Liver (tissue), 9 donors: Measurements from ENCODE around the gene ABLIM1. TPM values are rescaled to one million over a fixed set of nuclear protein-coding genes. Genes with fewer than 3 reads are reported as not detected.

Experiments
- DNase-seq: peaks from one replicate; pipeline ENCODE4 v3.0.0-alpha.2; 2017; ENCODE audit warnings: low spot score
- H3K27ac ChIP-seq, 2 donors: one replicate each; pipeline ENCODE4 v1.7.0; 2013; ENCODE audit warnings: inconsistent platforms in 2 of 2, low read length in 2 of 2, control low read depth in 1 of 2, low read depth in 1 of 2, mild to moderate bottlenecking in 1 of 2
- H3K27me3 ChIP-seq, 4 donors: one replicate each; pipeline versions ENCODE4 v1.6.1 to v1.7.0; 2013; ENCODE audit warnings: low read length in 3 of 4, inconsistent platforms in 1 of 4, mild to moderate bottlenecking in 1 of 4, moderate library complexity in 1 of 4; ENCODE audit not compliant: control insufficient read depth in 4 of 4, insufficient read depth in 4 of 4
- H3K36me3 ChIP-seq, 4 donors: one replicate each; pipeline versions ENCODE4 v1.6.1 to v1.7.0; 2013; ENCODE audit warnings: low read length in 3 of 4, mild to moderate bottlenecking in 3 of 4, low read depth in 1 of 4, moderate library complexity in 1 of 4; ENCODE audit not compliant: control insufficient read depth in 4 of 4, insufficient read depth in 3 of 4
- H3K4me1 ChIP-seq, 4 donors: one replicate each; pipeline versions ENCODE4 v1.6.1 to v1.7.0; 2013; ENCODE audit warnings: low read length in 3 of 4, mild to moderate bottlenecking in 3 of 4, moderate library complexity in 1 of 4; ENCODE audit not compliant: control insufficient read depth in 4 of 4, insufficient read depth in 4 of 4
- H3K4me3 ChIP-seq, 3 donors: one replicate each; pipeline versions ENCODE4 v1.6.1 to v1.7.0; 2013; ENCODE audit warnings: low read length in 3 of 3, control low read depth in 1 of 3, low read depth in 1 of 3, mild to moderate bottlenecking in 1 of 3
- H3K9ac ChIP-seq, 2 donors: one replicate each; pipeline ENCODE4 v1.7.0; 2013; ENCODE audit warnings: low read length in 2 of 2, mild to moderate bottlenecking in 2 of 2, moderate library complexity in 2 of 2, control low read depth in 1 of 2, low read depth in 1 of 2
- H3K9me3 ChIP-seq, 4 donors: one replicate each; pipeline versions ENCODE4 v1.6.1 to v1.7.0; 2013; ENCODE audit warnings: low read length in 3 of 4; ENCODE audit not compliant: control insufficient read depth in 4 of 4
- EGR1 ChIP-seq, 2 donors: IDR thresholded peaks; 2 replicates each; pipeline ENCODE4 v1.6.1; 2016 to 2018; ENCODE audit warnings: antibody characterized with exemption in 2 of 2, low read depth in 2 of 2
- FOXA1 ChIP-seq: IDR thresholded peaks from 2 replicates; pipeline ENCODE4 v1.6.1; 2016; ENCODE audit warnings: antibody characterized with exemption
- FOXA2 ChIP-seq: IDR thresholded peaks from 2 replicates; pipeline ENCODE4 v1.6.1; 2016; ENCODE audit warnings: antibody characterized with exemption
- GABPA ChIP-seq, 2 donors: IDR thresholded peaks in 1 of 2; conservative IDR thresholded peaks in 1 of 2; 2 replicates each; pipeline ENCODE4 v1.6.1; 2016; ENCODE audit warnings: antibody characterized with exemption in 2 of 2, mild to moderate bottlenecking in 1 of 2, moderate library complexity in 1 of 2
- HNF4A ChIP-seq, 2 donors: conservative IDR thresholded peaks; 2 replicates each; pipeline ENCODE4 v1.6.1; 2016; ENCODE audit warnings: antibody characterized with exemption in 2 of 2, mild to moderate bottlenecking in 2 of 2
- HNF4G ChIP-seq: IDR thresholded peaks from 2 replicates; pipeline ENCODE4 v1.6.1; 2016; ENCODE audit warnings: antibody characterized with exemption
- JUND ChIP-seq, 2 donors: IDR thresholded peaks; 2 replicates each; pipeline ENCODE4 v1.6.1; 2016; ENCODE audit warnings: antibody characterized with exemption in 2 of 2
- RAD21 ChIP-seq, 2 donors: IDR thresholded peaks; 2 replicates each; pipeline ENCODE4 v1.6.1; 2016; ENCODE audit warnings: antibody characterized with exemption in 2 of 2, mild to moderate bottlenecking in 2 of 2
- RXRA ChIP-seq, 2 donors: IDR thresholded peaks; 2 replicates each; pipeline ENCODE4 v1.6.1; 2017 to 2018; ENCODE audit warnings: antibody characterized with exemption in 2 of 2, mild to moderate bottlenecking in 1 of 2
- SP1 ChIP-seq: IDR thresholded peaks from 2 replicates; pipeline ENCODE4 v1.6.1; 2018; ENCODE audit warnings: antibody characterized with exemption, mild to moderate bottlenecking
- TAF1 ChIP-seq: conservative IDR thresholded peaks from 2 replicates; pipeline ENCODE4 v1.6.1; 2016; ENCODE audit warnings: antibody characterized with exemption, mild to moderate bottlenecking
- WGBS: extraction: QIAGEN DNeasy Blood & Tissue Kit; methylation state at CpG from one replicate; pipeline ENCODE4 v1.1.7; 2013; 5-methylcytosine and 5-hydroxymethylcytosine counted together
- polyA plus RNA-seq, 2 donors: library from polyadenylated mRNA; stranded (reverse) in 1 of 2; unstranded in 1 of 2; fragments of 200-250 nt in 1 of 2; fragments of >200 nt in 1 of 2; fragmentation: Nextera tagmentation in 1 of 2; extraction: Ambion mirVana in 1 of 2; gene quantifications; one replicate each; pipeline versions ENCODE4 v1.2.1 to v1.2.3, GENCODE V29; 2013 to 2015
- total RNA-seq, 2 donors: library from RNA; depleted of rRNA; stranded (reverse); fragments of >200 nt; gene quantifications; one replicate each; pipeline ENCODE4 v1.2.3, GENCODE V29; 2014
- TF ChIP-seq, protein P1 (sequence below): fragments of 150-350 bp; IDR thresholded peaks from 2 replicates; pipeline ENCODE4 v1.5.1; 2017; ENCODE audit warnings: improper control_type of control experiment, low read depth, low read length; ENCODE audit not compliant: missing input control
- TF ChIP-seq, protein P2 (sequence below): IDR thresholded peaks from 2 replicates; pipeline ENCODE4 v1.6.1; 2016; ENCODE audit warnings: antibody characterized with exemption
- TF ChIP-seq, protein P3 (sequence below): IDR thresholded peaks from 2 replicates; pipeline ENCODE4 v1.6.1; 2016; ENCODE audit warnings: antibody characterized with exemption
- TF ChIP-seq, protein P4 (sequence below): IDR thresholded peaks from 2 replicates; pipeline ENCODE4 v1.6.1; 2016; ENCODE audit warnings: antibody characterized with exemption
- TF ChIP-seq, protein P5 (sequence below): IDR thresholded peaks from 2 replicates; pipeline ENCODE4 v1.6.1; 2016; ENCODE audit warnings: antibody characterized with exemption, mild to moderate bottlenecking
- donor health status: healthy.
- donor health status: healthy.
- donor health status: healthy.
- donor health status: healthy.
- donor health status: healthy.

ABLIM1 gene
- total and polyA plus RNA-seq, 4 donors = 10.9 to 31.3 (median 13.1) TPM

DNA sequence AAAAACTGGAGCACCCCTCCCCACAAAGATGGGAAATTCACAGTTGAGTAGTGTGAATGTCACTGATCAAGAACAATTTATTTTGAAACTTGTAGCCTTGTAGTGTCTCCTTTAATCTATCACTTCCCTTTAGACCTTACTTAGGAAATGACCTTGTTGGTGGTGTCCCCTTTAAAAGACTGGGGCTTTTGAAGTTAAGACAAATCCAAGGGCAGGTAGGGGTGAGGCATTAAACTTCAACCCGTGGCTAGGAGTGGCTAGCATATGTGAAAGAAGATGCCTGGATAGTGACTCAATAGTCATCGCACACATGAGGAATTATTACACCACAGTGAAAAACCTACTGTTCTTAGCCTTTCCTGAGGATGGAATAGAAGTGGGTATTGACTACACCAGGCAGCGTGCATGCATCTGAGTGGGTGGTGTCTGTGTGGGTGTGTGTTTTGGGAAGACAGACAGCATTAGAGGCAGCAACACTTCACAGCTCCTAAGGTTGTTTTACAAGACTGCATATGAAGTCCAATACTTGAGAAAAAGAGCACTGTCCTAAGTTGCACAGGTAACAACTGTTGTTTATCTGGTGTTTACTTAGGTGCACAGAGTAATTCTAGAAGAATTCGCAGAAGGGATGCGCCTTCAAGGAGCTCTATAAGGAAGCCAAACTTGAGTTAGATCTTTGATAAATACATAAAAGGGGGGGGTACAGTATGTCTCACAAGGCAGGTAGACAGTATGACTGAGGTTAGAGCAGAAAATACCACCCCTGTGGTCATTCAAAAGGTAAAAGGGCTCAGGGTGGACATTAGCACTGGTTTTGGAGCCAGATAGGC lies 32.9 kb downstream of the ABLIM1 start (continued):
- TF ChIP-seq FOXA1 = no peak
- TF ChIP-seq, protein P1, sequence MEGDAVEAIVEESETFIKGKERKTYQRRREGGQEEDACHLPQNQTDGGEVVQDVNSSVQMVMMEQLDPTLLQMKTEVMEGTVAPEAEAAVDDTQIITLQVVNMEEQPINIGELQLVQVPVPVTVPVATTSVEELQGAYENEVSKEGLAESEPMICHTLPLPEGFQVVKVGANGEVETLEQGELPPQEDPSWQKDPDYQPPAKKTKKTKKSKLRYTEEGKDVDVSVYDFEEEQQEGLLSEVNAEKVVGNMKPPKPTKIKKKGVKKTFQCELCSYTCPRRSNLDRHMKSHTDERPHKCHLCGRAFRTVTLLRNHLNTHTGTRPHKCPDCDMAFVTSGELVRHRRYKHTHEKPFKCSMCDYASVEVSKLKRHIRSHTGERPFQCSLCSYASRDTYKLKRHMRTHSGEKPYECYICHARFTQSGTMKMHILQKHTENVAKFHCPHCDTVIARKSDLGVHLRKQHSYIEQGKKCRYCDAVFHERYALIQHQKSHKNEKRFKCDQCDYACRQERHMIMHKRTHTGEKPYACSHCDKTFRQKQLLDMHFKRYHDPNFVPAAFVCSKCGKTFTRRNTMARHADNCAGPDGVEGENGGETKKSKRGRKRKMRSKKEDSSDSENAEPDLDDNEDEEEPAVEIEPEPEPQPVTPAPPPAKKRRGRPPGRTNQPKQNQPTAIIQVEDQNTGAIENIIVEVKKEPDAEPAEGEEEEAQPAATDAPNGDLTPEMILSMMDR = no peak
- TF ChIP-seq, protein P2, sequence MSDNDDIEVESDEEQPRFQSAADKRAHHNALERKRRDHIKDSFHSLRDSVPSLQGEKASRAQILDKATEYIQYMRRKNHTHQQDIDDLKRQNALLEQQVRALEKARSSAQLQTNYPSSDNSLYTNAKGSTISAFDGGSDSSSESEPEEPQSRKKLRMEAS = no peak

DNA sequence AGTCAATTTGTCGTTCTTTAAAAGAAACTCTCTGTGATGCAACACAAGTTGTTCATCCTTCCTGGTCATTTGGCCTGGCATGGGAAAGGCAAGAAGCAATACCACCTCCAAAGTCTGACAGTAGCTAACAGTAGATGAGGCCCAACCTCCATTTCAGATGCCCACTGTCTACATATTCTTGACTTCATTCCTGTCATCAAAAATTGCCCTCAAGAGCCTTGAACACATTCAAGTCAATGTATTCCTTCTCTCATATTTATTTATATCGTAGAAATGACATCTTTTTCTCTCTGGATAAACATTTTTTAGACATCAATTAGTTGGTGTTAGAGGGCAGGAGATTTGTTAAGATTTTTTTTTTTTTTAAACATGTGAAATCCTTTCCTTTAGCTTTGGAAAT lies 33.7 kb downstream of the ABLIM1 start:
- no peak for DNase-seq
- H3K4me1 ChIP-seq = peaks cover 5 to 31% (median 9%) of the 10 kb centered on the region in 4 donors
- 78% methylated on average over 2 of the region's 2 CpGs for WGBS
- peak overlapping the region; percentile 78 to 83 for H3K27ac ChIP-seq
- no peaks in the 10 kb centered on the region for H3K36me3 ChIP-seq
- no peak overlapping the region for H3K9ac ChIP-seq
- no peaks in the 10 kb centered on the region for H3K27me3 ChIP-seq
- TF ChIP-seq HNF4A (conservative IDR thresholded peaks at IDR 0.05) (no peak), TAF1 (no peak), JUND (IDR thresholded peaks at IDR 0.05) (no peak), RAD21 (IDR thresholded peaks at IDR 0.05) (no peak), FOXA2 (no peak), EGR1 (IDR thresholded peaks at IDR 0.05; ENCODE audit: low read depth in 2 of 2) (no peak), HNF4G (no peak), SP1 (no peak), GABPA (IDR thresholded peaks at IDR 0.05 in 1 of 2, conservative IDR thresholded peaks at IDR 0.05 in 1 of 2) (no peak), RXRA (IDR thresholded peaks at IDR 0.05) (no peak)
- TF ChIP-seq, protein P1 = no peak
- TF ChIP-seq, protein P3, sequence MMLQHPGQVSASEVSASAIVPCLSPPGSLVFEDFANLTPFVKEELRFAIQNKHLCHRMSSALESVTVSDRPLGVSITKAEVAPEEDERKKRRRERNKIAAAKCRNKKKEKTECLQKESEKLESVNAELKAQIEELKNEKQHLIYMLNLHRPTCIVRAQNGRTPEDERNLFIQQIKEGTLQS = no peak
- TF ChIP-seq, protein P4, sequence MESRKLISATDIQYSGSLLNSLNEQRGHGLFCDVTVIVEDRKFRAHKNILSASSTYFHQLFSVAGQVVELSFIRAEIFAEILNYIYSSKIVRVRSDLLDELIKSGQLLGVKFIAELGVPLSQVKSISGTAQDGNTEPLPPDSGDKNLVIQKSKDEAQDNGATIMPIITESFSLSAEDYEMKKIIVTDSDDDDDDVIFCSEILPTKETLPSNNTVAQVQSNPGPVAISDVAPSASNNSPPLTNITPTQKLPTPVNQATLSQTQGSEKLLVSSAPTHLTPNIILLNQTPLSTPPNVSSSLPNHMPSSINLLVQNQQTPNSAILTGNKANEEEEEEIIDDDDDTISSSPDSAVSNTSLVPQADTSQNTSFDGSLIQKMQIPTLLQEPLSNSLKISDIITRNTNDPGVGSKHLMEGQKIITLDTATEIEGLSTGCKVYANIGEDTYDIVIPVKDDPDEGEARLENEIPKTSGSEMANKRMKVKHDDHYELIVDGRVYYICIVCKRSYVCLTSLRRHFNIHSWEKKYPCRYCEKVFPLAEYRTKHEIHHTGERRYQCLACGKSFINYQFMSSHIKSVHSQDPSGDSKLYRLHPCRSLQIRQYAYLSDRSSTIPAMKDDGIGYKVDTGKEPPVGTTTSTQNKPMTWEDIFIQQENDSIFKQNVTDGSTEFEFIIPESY = no peak
- TF ChIP-seq, protein P5, sequence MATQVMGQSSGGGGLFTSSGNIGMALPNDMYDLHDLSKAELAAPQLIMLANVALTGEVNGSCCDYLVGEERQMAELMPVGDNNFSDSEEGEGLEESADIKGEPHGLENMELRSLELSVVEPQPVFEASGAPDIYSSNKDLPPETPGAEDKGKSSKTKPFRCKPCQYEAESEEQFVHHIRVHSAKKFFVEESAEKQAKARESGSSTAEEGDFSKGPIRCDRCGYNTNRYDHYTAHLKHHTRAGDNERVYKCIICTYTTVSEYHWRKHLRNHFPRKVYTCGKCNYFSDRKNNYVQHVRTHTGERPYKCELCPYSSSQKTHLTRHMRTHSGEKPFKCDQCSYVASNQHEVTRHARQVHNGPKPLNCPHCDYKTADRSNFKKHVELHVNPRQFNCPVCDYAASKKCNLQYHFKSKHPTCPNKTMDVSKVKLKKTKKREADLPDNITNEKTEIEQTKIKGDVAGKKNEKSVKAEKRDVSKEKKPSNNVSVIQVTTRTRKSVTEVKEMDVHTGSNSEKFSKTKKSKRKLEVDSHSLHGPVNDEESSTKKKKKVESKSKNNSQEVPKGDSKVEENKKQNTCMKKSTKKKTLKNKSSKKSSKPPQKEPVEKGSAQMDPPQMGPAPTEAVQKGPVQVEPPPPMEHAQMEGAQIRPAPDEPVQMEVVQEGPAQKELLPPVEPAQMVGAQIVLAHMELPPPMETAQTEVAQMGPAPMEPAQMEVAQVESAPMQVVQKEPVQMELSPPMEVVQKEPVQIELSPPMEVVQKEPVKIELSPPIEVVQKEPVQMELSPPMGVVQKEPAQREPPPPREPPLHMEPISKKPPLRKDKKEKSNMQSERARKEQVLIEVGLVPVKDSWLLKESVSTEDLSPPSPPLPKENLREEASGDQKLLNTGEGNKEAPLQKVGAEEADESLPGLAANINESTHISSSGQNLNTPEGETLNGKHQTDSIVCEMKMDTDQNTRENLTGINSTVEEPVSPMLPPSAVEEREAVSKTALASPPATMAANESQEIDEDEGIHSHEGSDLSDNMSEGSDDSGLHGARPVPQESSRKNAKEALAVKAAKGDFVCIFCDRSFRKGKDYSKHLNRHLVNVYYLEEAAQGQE = no peak
- H3K9me3 ChIP-seq = no peaks in the 10 kb centered on the region
- H3K4me3 ChIP-seq = no peak overlapping the region
